Measurements from ENCODE around the gene ATP11A. TPM values are rescaled to one million over a fixed set of nuclear protein-coding genes. Genes with fewer than 3 reads are reported as not detected.

The ATP11A gene
- total RNA-seq, 2 experiments from 2014 or later = 63.1 to 68.4 TPM

DNA sequence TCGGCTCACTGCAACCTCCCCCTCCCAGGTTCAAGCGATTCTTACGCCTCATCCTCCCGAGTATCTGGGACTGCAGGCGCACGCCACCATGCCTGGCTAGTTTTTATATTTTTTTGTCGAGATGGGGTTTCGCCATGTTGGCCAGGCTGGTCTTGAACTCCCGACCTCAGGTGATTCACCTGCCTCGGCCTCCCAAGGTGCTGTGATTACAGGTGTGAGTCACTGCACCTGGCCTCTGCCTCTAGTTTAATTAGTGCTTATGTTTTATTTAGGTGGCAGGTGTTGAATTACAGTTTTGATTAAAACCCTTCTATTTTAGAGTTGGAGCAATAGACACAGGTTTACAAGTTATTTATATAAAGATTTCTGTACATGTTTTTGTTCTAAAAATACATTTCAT lies 42.8 kb downstream of the ATP11A start:
- Mint-ChIP-seq H3K9me3 (no peaks in the 10 kb centered on the region), H3K27me3 (no peaks in the 10 kb centered on the region), H3K27ac (no peak overlapping the region), H3K4me3 (no peak overlapping the region), H3K4me1 (no peaks in the 10 kb centered on the region), H3K36me3 (ENCODE audit: low read depth) (no peaks in the 10 kb centered on the region)
- ChIA-PET POLR2A (no interaction called here), CTCF (no interaction called here)
- DNase-seq = no peak

GRCh38 chr13:112733112-112733511 lies 43.3 kb downstream of the ATP11A start:
- Mint-ChIP-seq H3K9me3 (no peaks in the 10 kb centered on the region), H3K4me1 (no peaks in the 10 kb centered on the region), H3K27me3 (no peaks in the 10 kb centered on the region), H3K27ac (no peak overlapping the region), H3K36me3 (ENCODE audit: low read depth) (no peaks in the 10 kb centered on the region), H3K4me3 (no peak overlapping the region)
- CTCF ChIA-PET = no interaction called here
- POLR2A ChIA-PET = no interaction called here
- no peak for DNase-seq

DNA sequence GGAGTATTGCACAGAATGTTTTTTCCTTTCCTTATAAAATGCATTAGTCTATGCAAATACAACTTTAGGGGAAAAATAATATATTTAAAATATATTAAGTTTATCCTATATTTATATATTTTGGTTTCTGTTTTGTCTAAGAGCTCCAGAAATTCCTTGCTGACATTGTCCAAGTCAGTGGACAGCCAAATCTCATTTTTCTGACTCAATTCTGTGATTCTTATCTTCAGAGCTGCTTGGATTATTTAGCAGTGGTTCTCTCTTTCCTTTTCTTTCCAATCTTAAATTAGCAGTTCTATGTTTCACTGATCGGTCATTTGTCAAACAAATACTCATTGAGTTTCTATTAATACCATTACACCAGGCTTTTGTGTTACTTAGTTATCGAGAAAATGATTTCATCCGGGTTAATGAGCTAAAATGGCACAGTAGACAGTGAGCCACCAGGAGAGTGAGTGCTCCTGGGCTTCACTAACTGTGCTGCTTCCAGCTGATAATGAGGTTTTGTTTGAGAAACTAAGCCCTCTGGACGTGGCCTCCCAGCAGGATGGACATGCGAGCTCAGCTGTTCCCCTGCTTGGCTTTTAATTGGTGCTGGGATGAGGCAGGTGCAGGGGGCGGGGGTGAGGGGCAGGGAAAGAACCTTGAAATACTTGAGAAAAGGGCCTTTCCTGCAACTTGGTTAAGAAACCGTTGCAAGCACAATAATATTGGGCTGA lies 44.0 kb downstream of the ATP11A start:
- Mint-ChIP-seq H3K36me3 (ENCODE audit: low read depth) (no peaks in the 10 kb centered on the region), H3K4me1 (no peaks in the 10 kb centered on the region), H3K9me3 (no peaks in the 10 kb centered on the region), H3K27ac (no peak overlapping the region), H3K4me3 (no peak overlapping the region), H3K27me3 (no peaks in the 10 kb centered on the region)
- CTCF ChIA-PET = no interaction called here
- DNase-seq = no peak
- POLR2A ChIA-PET = no interaction called here

DNA sequence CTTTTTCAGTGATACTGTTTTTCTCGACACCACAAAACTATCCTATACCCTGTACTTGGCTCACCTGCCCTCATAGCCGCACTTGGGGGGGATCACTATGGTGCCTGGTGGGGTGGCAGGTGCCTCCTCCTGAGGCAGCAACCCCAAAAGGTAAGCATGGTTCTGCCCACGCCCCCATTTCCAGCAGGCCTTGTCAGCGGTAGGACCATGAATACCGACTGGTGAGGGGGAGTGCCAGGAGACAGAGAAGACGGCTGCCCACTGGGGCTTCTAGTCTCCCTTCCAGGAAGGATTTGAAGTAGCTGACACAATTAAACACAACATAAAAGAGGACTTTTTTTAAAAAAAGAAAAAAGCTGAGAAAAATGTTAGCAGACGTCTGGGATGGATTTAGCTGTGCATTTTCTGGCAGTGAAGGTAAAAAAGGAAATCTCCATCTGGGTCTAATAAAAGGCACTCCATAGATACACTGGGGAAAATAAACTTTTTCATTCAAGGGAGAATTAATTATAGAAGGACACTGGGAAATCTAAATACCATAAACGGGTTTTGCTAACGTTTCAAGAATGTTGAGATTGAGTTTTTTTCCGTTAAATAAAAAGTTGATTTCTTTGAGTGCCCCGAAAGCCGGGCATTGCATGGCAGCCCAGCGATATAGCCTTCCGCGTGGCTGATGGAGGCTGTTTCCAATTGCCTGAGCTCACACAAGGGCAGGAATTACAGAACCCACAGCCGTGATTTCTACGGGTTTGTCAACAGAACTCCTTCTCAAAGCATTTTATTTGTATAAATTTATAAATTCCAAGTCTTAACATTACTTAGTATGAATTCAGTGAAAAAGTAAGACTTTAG lies 45.1 kb downstream of the ATP11A start:
- CTCF ChIA-PET = no interaction called here

GRCh38 chr13:112735791-112736190 lies 46.0 kb downstream of the ATP11A start:
- DNase-seq = no peak
- H3K4me3 Mint-ChIP-seq = no peak overlapping the region
- H3K27me3 Mint-ChIP-seq = no peaks in the 10 kb centered on the region
- H3K4me1 Mint-ChIP-seq = no peaks in the 10 kb centered on the region
- POLR2A ChIA-PET = no interaction called here
- CTCF ChIA-PET = no interaction called here
- H3K9me3 Mint-ChIP-seq = no peaks in the 10 kb centered on the region
- H3K27ac Mint-ChIP-seq = no peak overlapping the region
- H3K36me3 Mint-ChIP-seq (ENCODE audit: low read depth) = no peaks in the 10 kb centered on the region

More for the DNA sequence above, 45.1 kb downstream of the ATP11A start:
- H3K9me3 Mint-ChIP-seq = no peaks in the 10 kb centered on the region
- H3K4me3 Mint-ChIP-seq = no peak overlapping the region
- no peaks in the 10 kb centered on the region for H3K4me1 Mint-ChIP-seq
- DNase-seq = no peak
- H3K27me3 Mint-ChIP-seq = no peaks in the 10 kb centered on the region
- POLR2A ChIA-PET = no interaction called here
- no peak overlapping the region for H3K27ac Mint-ChIP-seq
- H3K36me3 Mint-ChIP-seq (ENCODE audit: low read depth) = no peaks in the 10 kb centered on the region

DNA sequence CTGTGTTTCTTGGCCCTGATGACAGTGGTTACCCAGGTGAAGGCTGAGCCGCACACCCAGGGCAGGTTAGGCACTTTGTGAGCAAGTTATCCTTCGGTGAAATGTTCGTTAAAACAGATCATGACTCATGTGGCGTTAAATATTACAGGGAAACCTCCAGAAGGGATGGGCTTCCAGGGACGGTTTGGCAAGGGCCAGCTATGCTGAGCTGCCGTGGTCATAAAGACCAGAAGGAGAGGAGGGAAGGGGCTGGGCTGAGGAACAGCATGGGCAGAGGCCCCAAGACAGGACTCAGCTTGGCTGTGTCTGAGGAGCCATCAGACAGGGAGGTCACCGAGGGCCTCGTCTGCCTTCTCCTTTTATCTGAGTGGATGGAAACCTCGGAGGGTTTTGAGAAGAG lies 47.5 kb downstream of the ATP11A start:
- ChIA-PET POLR2A (no interaction called here), CTCF (no interaction called here)
- Mint-ChIP-seq H3K9me3 (no peaks in the 10 kb centered on the region), H3K27ac (no peak overlapping the region), H3K36me3 (ENCODE audit: low read depth) (no peaks in the 10 kb centered on the region), H3K4me1 (no peaks in the 10 kb centered on the region), H3K4me3 (no peak overlapping the region), H3K27me3 (no peaks in the 10 kb centered on the region)
- no peak for DNase-seq

DNA sequence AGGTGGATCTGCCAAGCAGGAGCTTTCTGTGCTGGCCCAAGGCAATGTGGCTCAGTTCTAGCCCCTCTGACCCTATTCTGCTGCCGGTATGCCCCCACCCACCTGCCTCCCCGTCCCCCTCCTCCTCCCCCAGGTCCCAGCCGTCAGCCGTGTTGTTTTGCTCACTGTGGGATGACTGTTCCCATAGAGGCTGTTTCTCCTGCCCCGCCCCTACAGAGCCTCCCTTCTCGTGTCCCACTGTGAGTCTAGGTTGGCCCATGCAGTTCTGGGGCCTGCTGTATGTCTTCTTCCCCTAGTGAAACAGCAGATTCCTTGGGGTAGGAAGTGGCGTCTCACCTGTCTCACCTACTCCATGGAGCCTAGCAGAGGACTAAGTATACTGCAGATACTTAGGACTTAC lies 48.8 kb downstream of the ATP11A start:
- POLR2A ChIA-PET = no interaction called here
- Mint-ChIP-seq H3K27ac (no peak overlapping the region), H3K27me3 (no peaks in the 10 kb centered on the region), H3K4me3 (no peak overlapping the region), H3K36me3 (ENCODE audit: low read depth) (no peaks in the 10 kb centered on the region), H3K4me1 (peaks cover 3% of the 10 kb centered on the region), H3K9me3 (no peaks in the 10 kb centered on the region)
- CTCF ChIA-PET = no interaction called here
- DNase-seq = no peak

GRCh38 chr13:112740502-112741131 lies 50.8 kb downstream of the ATP11A start:
- POLR2A ChIA-PET = no interaction called here
- no peak overlapping the region for H3K4me3 Mint-ChIP-seq
- peaks cover 3% of the 10 kb centered on the region for H3K4me1 Mint-ChIP-seq
- no peak overlapping the region for H3K27ac Mint-ChIP-seq
- CTCF ChIA-PET = no interaction called here
- H3K36me3 Mint-ChIP-seq (ENCODE audit: low read depth) = no peaks in the 10 kb centered on the region
- H3K27me3 Mint-ChIP-seq = no peaks in the 10 kb centered on the region
- no peak for DNase-seq
- H3K9me3 Mint-ChIP-seq = no peaks in the 10 kb centered on the region

DNA sequence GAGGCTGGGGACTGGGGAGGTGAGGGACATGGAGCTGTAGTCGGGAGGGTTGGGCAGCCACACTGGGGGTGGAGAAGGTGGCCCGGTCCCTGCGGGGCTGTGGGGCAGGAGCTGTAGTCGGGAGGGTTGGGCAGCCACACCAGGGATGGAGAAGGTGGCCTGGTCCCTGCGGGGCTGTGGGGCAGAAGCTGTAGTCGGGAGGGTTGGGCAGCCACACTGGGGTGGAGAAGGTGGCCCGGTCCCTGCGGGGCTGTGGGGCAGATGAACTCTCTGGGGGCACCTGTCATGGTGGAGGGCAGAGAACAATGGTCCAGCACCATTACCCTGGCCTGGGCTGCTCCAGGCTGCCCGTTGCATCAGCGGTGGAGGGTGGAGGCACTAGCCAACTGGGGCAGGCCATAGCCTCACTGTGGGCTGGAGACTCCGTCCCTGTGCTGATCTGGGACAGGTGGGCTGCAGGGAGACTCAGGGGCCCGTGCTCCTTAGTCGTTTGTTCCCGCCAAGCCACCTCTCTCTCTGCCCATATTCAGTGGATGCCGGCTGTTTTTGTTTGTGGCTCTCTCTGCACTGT lies 51.4 kb downstream of the ATP11A start:
- Mint-ChIP-seq H3K4me1 (peaks cover 3% of the 10 kb centered on the region), H3K4me3 (no peak overlapping the region), H3K9me3 (no peaks in the 10 kb centered on the region), H3K36me3 (ENCODE audit: low read depth) (no peaks in the 10 kb centered on the region), H3K27ac (no peak overlapping the region), H3K27me3 (no peaks in the 10 kb centered on the region)
- ChIA-PET CTCF (no interaction called here), POLR2A (no interaction called here)
- no peak for DNase-seq

- ChIA-PET CTCF (interaction anchor here (0.6 kb wide), 1 partner anchor 723 kb away, joined by 4 read pairs; no protein-coding TSS in a partner anchor), POLR2A (no interaction called here)
- no peak overlapping the region for H3K27ac Mint-ChIP-seq
- DNase-seq = no peak
- no peaks in the 10 kb centered on the region for H3K9me3 Mint-ChIP-seq
- H3K4me3 Mint-ChIP-seq = no peak overlapping the region
- H3K36me3 Mint-ChIP-seq (ENCODE audit: low read depth) = no peaks in the 10 kb centered on the region
- peaks cover 3% of the 10 kb centered on the region for H3K4me1 Mint-ChIP-seq
- H3K27me3 Mint-ChIP-seq = no peaks in the 10 kb centered on the region
Measured at GRCh38 chr13:112741835-112742570, 52.2 kb downstream of the ATP11A start.

DNA sequence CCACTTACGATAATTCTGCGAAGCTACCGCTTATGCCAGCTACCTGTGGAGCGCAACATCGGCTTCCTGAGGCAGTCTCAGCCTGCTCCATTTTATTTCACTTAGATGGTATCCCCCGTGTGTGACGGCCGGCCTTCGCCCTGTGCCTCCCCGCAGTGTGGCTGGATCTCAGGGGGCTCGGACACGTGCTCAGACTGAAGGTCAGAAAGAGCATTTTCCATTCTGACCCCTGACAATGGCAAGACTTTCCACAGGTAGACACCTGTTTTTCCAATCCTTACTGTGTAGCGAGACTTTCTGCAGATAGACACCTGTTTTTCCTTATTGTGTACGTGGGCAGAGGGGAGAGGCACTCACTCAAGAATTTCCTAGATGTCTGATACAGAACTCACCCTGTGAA lies 52.7 kb downstream of the ATP11A start:
- CTCF ChIA-PET = interaction anchor here (0.6 kb wide), 1 partner anchor 723 kb away, joined by 4 read pairs; no protein-coding TSS in a partner anchor
- DNase-seq = no peak
- H3K9me3 Mint-ChIP-seq = no peaks in the 10 kb centered on the region
- H3K4me3 Mint-ChIP-seq = no peak overlapping the region
- H3K36me3 Mint-ChIP-seq (ENCODE audit: low read depth) = no peaks in the 10 kb centered on the region
- H3K27me3 Mint-ChIP-seq = no peaks in the 10 kb centered on the region
- no peak overlapping the region for H3K27ac Mint-ChIP-seq
- POLR2A ChIA-PET = no interaction called here
- H3K4me1 Mint-ChIP-seq = peaks cover 3% of the 10 kb centered on the region

DNA sequence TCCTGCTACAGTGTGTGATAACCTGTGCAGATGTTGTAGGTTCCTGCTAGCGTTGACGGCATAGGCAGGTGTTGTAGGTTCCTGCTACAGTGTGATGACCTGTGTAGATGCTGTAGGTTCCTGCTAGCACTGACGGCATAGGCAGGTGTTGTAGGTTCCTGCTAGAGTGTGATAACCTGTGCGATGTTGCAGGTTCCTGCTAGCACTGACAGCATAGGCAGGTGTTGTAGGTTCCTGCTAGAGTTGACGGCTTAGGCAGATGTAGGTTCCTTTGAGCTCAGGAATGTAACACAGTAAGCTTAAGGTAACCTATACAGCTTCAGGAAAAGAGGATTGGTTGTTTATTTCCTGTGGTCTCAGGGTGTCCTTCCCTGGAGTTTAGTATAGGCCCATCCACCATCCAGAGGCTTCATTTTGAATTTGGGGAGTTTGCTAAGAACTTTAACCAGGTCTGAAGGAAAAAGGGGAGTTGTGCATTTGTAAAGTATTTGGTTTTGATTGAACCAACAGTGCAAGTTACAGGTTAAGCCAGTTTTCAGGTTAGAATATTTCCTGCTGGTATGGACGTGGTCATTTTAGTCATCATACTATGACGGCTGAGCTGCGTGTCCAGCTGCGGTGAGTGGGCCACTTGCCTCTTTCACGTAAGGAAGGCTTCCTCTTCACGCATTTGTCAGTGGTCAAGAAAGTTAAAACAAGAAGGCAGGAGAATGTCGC lies 53.8 kb downstream of the ATP11A start:
- CTCF ChIA-PET = interaction anchor here (1.0 kb wide), 1 partner anchor 18 kb away, joined by 3 read pairs; no protein-coding TSS in a partner anchor
- no peak for DNase-seq
- Mint-ChIP-seq H3K36me3 (ENCODE audit: low read depth) (no peaks in the 10 kb centered on the region), H3K4me1 (peaks cover 3% of the 10 kb centered on the region), H3K27me3 (no peaks in the 10 kb centered on the region), H3K9me3 (no peaks in the 10 kb centered on the region), H3K4me3 (no peak overlapping the region), H3K27ac (no peak overlapping the region)
- POLR2A ChIA-PET = no interaction called here

All from activated CD4-positive, alpha-beta T cell treated with anti-CD3 and anti-CD28 coated beads, Interleukin-2, amount 10 ng/mL, durations not matched to agents 7 days and 5 days (primary cell).